Stimulated activated CD8-positive, alpha-beta memory T cell treated with anti-CD3 and anti-CD28 coated beads, Interleukin-4, amount 100 ng/mL, for 4 hours (primary cell): ENCODE measurements around the gene PRAC2.

Experiments used
- DNase-seq, 2 donors: peaks; one replicate each; pipeline ENCODE4 v3.0.0-alpha.2; 2020; ENCODE audit warnings: low read depth in 2 of 2, low spot score in 1 of 2

PRAC2 gene

DNA sequence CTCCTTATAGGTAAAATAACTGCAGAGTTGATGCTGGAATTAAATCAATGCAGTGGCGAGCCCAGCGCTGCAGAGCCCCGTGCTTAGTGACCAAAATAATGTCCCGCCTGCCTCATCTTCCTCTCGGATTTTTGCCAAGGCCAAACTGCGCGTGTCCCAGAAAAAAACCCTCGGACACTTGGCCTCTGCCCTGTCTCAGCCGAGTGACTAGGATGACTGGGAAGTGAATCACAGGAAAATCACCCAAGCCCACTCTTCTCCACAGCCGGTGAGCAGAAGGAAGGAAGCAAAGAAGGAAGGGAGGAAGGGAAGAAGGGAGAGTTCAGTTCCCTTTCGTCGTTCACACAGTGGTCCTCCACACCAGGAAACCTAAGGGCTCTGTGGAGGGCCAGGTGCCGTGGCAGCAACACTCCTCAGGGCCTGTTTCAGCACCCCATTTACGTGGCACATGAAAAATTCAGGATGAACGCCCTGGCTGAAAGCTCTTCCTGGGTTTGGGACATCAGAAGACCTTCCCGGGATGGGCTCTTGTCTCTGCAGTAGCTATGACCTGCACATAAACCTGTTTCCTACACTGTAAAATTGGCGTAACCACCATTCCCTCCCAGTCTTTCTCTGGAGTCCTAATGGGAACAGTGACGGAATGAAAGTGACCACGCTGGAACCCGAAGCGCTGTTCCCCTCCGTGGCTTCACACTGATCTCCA is 31.0 kb downstream of the PRAC2 start:
- no peak for DNase-seq

DNA sequence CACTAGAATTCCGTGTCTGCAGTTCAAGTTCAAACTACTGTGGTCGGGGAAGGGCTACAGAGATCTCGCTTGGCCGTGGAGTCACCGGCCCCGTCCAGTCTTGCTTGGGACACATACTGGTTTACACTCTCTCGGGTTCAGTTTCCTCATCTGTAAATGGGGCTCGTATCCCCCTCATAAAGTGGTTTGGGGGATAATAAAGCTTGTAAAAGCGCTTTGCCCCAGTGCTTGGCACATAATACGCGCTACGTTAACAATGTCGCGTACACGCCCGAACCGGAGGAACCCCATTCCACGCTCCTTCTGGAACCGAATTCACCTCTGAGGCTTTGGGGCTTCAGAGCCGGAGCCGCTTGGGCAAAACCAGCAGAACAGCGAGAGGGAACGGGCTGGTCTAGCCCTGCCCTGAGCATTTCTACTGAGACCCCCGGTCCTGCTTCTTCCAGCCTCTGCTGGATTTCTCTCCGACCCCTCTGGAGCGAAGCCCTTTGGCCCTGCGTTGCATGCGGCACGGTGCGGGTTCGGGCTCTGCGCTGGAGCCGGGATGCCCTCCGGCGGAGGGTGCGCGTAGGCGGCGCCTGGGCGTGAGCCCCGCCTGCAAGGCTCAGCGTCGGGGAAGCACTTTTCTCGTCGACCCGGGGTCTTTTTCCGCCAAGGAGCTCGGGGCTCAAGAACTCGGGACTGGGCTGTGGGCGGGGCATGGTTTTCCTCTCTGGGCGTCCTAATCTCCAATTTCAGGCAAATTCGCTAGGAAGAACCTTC is 31.7 kb downstream of the PRAC2 start:
- DNase-seq, result no peak

DNA sequence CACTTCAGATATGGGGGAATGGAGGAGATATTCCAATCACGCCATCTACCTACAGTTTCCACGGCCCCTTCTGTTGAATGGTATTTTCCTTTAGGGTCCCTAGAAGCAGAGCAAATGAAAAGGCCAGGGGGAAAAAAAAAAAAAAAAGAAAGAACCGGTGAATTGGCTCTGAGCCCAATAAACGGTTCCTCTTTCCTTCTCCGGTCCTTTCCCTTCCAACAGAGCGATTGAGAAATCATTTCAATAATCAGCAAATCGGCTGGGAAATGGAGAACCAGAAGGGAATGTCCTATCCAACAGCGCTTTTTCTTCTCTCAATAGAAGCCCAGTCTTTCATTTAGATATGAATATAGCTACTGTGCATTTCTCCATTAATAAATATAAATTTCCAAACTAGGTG is 32.4 kb downstream of the PRAC2 start:
- DNase-seq, result no peak

DNA sequence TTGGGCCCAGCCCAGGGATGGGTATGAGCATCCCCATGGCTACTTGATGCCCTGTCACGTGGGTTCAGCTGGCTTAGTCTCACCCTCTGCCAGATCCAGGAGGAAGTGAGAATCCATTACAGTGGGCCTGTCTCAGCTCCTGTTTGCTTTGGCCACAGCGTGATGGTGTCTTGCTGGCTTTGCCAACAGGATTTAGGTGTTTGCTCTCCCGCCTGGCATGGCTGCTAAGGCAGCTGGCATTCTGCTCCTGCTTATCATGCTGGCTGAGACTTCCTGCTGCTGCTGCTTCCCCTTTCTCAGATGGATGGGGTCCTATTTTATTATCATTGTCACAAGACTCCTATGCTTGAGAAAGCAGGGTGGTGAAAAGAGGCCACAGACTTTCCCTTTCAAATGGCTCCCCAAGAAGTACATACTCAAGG is 33.9 kb downstream of the PRAC2 start:
- no peak for DNase-seq

DNA sequence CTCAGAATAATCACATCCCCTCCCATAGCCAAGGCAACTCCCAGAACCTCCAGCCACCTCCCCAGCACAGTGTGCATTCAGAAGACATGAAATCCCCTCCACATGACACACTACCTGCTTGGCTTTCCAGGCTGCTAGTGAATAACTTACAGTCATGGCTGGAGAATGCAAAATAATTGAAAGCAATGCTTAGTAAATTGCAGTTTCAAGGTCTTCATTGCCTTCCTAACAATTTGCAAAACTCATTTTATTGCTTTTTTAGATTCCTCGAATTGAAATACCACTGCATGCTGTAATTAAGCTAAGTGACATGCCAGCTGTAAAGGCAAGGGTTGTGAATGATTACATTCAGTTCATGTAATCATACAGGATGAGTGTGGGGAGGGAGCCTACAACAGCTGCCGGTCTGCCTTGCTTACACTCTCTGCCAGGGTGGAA is 34.6 kb downstream of the PRAC2 start:
- DNase-seq, result no peak

DNA sequence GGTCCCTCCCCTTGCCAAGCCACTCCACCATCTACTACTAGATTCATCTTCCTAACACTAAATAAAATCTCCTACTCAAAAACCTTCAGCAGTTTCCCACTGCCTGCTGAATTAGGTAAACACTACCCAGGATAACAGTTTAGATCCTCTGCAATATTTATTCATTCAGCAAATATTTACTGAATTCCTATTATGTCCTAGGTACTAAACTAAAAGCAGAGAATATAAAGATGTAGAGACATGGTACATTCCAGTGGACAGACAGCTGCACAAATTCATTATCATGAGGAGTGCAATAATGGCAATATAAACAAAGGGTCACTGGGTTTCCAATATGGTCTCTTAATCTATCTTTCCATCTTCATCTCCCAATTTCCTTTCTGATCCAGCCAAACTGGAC is 36.3 kb downstream of the PRAC2 start:
- DNase-seq, result no peak

DNA sequence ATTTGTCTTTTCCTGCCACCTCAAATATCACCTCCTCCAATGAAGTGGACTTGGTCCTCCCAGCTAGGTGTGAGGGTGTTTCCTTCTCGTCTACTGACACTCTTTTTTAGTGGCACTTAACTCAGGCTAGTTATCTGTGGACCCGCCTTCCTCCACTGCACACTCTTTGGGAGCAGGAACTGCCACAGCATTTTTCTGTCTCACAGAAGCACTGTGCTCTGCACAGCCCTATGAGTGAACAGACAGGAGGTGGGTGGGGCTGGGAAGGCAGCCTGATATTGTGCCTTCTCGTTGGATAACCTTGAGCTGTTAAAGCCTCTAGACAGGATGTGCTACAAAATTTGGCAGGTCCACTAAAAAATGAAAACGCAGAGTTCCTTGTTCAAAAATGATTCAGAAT is 37.4 kb downstream of the PRAC2 start:
- no peak for DNase-seq

DNA sequence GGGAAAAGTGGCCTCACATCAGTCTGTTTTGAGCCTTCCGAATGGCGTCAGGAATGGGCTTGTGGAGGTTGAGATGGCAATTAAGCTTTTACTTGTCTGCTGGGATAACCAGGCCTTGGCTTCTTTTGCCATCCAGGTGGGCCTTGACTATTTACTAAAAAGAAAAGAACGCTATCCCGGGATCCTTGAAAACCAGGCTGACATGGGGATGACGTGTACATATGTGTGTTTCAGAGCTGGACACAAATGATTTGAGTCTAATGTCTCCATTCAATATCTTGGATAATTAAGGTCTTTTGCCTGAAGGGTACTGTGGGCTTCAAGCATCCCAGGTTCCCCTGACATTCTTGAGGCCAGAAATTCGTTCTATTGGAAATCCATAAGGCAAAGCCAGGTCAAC is 38.1 kb downstream of the PRAC2 start:
- DNase-seq, result no peak

DNA sequence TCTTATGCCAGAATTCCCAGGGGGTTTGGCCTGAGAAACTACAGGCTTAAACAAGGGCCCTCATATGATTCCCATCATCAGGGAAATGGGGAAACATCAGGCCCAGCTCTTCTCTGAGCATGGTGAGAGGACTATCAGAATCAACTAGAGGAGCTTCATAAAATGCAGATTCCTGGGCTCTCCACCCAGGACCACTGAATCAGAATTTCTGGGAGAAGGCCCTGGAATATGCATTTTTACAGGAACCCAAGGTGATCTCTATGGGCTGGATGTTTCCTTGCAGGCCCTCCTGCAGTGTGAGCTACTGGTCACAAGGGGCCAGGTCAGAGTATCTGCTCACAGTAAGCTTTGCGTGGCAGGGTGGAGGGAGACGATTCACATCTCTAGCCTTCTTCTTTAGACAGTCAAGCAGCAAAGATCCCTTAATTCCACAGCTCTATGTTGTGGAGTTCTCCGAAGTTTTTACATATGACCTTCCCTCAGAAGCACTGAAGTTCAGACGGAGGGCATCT is 44.3 kb downstream of the PRAC2 start:
- no peak for DNase-seq

DNA sequence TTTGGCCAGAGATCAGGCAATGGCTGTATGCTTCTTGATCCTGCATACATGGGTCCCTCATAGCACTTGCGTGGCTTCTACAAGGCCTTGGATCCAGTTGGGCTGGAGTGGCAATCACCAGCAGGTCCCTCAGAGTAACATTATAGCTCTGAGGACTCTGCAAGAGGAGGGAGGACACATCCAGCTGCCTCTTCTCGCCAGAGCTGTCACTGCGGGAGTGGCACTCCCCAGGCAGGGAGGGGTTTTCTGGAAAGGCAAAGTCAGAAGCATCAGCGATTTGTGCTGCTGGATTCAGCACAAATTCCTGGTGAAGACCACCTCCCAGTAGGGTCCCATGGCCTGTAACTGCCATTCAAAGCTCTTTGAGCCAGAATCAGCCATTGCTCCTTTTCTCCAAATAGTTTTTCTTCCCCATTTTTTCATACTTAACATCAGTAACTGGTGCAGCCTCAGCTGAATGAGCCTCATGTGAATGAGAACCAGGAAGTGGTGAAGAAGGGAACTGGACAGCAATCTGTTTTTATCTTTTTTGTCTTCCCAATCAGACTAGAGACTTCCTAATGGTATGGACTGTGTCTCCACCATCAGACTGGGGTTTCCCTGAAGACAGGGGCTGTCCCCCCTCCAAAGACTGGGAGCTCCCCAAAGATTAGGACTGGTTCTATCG is 46.2 kb downstream of the PRAC2 start:
- DNase-seq, result no peak

DNA sequence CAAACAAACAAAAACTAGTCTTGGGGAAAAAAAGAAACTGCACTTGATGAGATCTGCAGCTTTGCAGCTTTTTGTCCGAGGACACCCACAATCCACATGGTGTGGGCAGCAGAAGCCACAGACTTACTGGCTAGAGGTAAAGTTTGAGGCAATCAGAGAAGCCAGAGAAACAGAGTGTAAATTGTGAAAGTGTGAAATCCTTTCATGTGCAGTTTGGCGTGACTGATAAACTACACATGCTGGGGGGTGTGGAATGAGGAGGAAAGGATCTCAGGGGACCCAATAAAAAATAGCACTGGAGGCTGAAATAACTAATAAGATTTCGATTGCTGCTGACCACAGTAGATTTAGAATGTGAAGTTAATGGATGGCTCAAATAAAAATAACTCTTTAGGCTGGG is 48.0 kb downstream of the PRAC2 start:
- no peak for DNase-seq

DNA sequence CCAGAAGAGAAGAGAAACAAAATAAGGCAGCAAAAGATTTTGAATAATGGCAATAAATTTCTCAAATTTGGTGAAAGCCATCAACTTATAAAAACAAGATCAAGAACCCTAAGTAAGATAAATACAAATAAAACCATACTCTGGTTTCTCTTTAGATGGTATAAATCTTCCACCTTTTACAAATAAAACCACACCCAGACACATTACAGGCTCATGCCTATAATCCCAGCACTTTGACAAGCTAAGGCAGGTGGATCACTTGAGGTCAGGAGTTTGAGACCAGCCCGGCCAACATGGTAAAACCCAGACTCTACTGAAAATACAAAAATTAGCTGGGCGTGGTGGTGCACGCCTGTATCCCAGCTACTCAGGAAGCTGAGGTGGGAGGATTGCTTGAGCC is 50.3 kb downstream of the PRAC2 start:
- no peak for DNase-seq
